K562 (cell line): ENCODE measurements around the gene FOXK2. TPM values are rescaled to one million over a fixed set of nuclear protein-coding genes. Genes with fewer than 3 reads are reported as not detected.

Experiments used
- CBFA2T3 ChIP-seq: fragments of 450-650 bp; IDR thresholded peaks from 2 replicates; pipeline ENCODE4 v1.6.1; 2017
- CSDE1 ChIP-seq, 2 experiments: fragments of 450-650 bp; IDR thresholded peaks; 2 replicates each; pipeline ENCODE4 v1.6.1; 2016; ENCODE audit warnings: mild to moderate bottlenecking in 1 of 2
- EHMT2 ChIP-seq: fragments of 450-650 bp; IDR thresholded peaks from 2 replicates; pipeline ENCODE4 v1.6.1; 2018; ENCODE audit warnings: antibody characterized with exemption
- FOXA3 ChIP-seq, 2 experiments: fragments of 450-650 bp in 1 of 2; sonication (generic) in 1 of 2; formaldehyde crosslinking; IDR thresholded peaks in 1 of 2; conservative IDR thresholded peaks in 1 of 2; 2 replicates each; pipeline versions ENCODE4 v1.4.0 to v1.8.0; 2020 to 2022; ENCODE audit warnings: mild to moderate bottlenecking in 2 of 2, missing genetic modification reagents in 1 of 2
- GABPA ChIP-seq: fragments of 200-800 bp; sonication (Bioruptor generic); conservative IDR thresholded peaks from 2 replicates; pipeline ENCODE4 v1.6.1; 2016; ENCODE audit warnings: low read depth, missing genetic modification characterization, missing compliant biosample characterization
- MAFG ChIP-seq: fragments of 450-650 bp; conservative IDR thresholded peaks from 2 replicates; pipeline ENCODE4 v1.6.1; 2016; ENCODE audit warnings: missing genetic modification characterization, missing compliant biosample characterization
- MEF2A ChIP-seq: IDR thresholded peaks from 2 replicates; pipeline ENCODE4 v1.6.1; 2011; ENCODE audit warnings: low read depth, mild to moderate bottlenecking, low read length, moderate library complexity; ENCODE audit not compliant: control insufficient read depth
- MEF2D ChIP-seq: conservative IDR thresholded peaks from 2 replicates; pipeline ENCODE4 v1.6.1; 2016; ENCODE audit warnings: low read depth, missing genetic modification characterization, missing compliant biosample characterization
- NRF1 ChIP-seq, 2 experiments: fragments of 450-650 bp; IDR thresholded peaks in 1 of 2; conservative IDR thresholded peaks in 1 of 2; 2 replicates each; pipeline ENCODE4 v1.6.1; 2014; ENCODE audit warnings: mild to moderate bottlenecking in 2 of 2
- PHF20 ChIP-seq: fragments of 450-650 bp; IDR thresholded peaks from 2 replicates; pipeline ENCODE4 v1.6.1; 2018; ENCODE audit not compliant: partially characterized antibody
- POLR2H ChIP-seq: IDR thresholded peaks from 2 replicates; pipeline ENCODE4 v1.6.1; 2016; ENCODE audit warnings: missing genetic modification characterization, low read depth, mild to moderate bottlenecking, control low read depth, missing compliant biosample characterization, moderate library complexity
- PPARD ChIP-seq: fragments of 250-450 bp; sonication (Bioruptor Pico); IDR thresholded peaks from 2 replicates; pipeline ENCODE4 v1.8.0; 2022; ENCODE audit warnings: inconsistent platforms, mild to moderate bottlenecking, moderate library complexity
- RBFOX2 ChIP-seq: fragments of 200-400 bp; formaldehyde crosslinking; IDR thresholded peaks from 2 replicates; pipeline ENCODE4 v1.6.1; 2017; ENCODE audit warnings: low read depth, mild to moderate bottlenecking, low read length, moderate library complexity
- SUPT5H ChIP-seq: fragments of 450-650 bp; IDR thresholded peaks from 2 replicates; pipeline ENCODE4 v1.6.1; 2016
- ZKSCAN3 ChIP-seq: fragments of 250-450 bp; sonication (Bioruptor Pico); IDR thresholded peaks from 2 replicates; pipeline ENCODE4 v1.4.0; 2020
- ZNF766 ChIP-seq: fragments of 200-800 bp; sonication (Bioruptor generic); conservative IDR thresholded peaks from 2 replicates; pipeline ENCODE4 v1.6.1; 2016; ENCODE audit warnings: missing genetic modification characterization, missing compliant biosample characterization
- polyA plus RNA-seq, 8 experiments: library from polyadenylated mRNA; depleted of rRNA in 4 of 8; stranded (reverse) in 5 of 8; unstranded in 3 of 8; fragments of >200 nt; fragmentation: Nextera tagmentation in 2 of 8; fragmentation: Illumina TruSeq in 1 of 8; extraction: Ambion mirVana in 2 of 8; extraction: Trizol in 1 of 8; gene quantifications; 2 replicates each; pipeline versions ENCODE4 v1.2.1 to v1.2.3, GENCODE V29; 2011 to 2014; ENCODE audit warnings: inconsistent platforms in 1 of 8, missing spikeins in 1 of 8
- total RNA-seq, 7 experiments: library from RNA; depleted of rRNA in 6 of 7; stranded (reverse); fragments of >200 nt in 6 of 7; fragmentation: Illumina TruSeq in 2 of 7; extraction: Trizol in 2 of 7; gene quantifications; 2 replicates each; pipeline versions ENCODE4 v1.2.1 to v1.2.3, GENCODE V29; 2011 to 2021; ENCODE audit warnings: low replicate concordance in 1 of 7
- TF ChIP-seq, protein P1 (sequence below): fragments of 250-450 bp; sonication (Bioruptor Pico); IDR thresholded peaks from 2 replicates; pipeline ENCODE4 v1.4.0; 2020; ENCODE audit warnings: mild to moderate bottlenecking, moderate library complexity, borderline replicate concordance
- TF ChIP-seq, protein P2 (sequence below): sonication (generic); formaldehyde crosslinking; IDR thresholded peaks from 2 replicates; pipeline ENCODE4 v1.9.0; 2022; ENCODE audit warnings: mild to moderate bottlenecking, missing genetic modification reagents

FOXK2 gene
- total and polyA plus RNA-seq, 9 of the 15 experiments (the other 6 are each of a cell fraction or from before 2014, with no cell fraction given) = 3.0 to 86.0 (median 44.1) TPM

DNA sequence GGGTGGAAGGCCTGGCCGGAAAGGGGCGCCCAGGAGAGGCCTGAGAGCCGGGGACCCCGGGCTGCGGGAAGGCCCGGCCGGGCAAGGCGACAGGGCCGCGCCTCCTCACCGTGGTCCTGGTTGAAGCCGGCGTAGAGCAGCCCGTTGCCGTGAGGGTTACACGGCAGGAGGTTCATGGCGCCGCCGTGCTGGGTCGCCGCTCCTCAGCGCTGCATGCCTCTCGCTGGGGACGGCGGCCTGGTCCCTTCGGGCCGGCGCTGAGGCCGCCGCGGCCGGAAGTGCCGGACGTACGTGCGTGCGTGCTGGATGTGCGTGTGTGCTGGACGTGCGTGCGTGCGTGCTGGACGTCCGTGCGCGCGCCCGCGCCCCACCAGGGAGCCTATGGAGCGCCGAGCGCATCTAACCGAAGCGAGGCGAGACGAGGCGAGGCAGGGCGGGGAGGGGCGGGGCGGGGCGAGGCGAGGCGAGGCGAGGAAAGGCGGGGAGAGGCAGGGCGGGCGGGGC, 128.7 kb downstream of the FOXK2 start, which contains the start of gene WDR45B (continued):
- TF ChIP-seq POLR2H (tag) (no peak), NRF1 (conservative IDR thresholded peaks at IDR 0.05 in 1 of 2, IDR thresholded peaks at IDR 0.05 in 1 of 2) (peak; percentile 84 to 88), EHMT2 (no peak), CSDE1 (IDR thresholded peaks at IDR 0.05) (no peak), GABPA (peak; percentile 87), PHF20 (peak; percentile 80), FOXA3 (CRISPR knock-in tag; conservative IDR thresholded peaks at IDR 0.05 in 1 of 2, IDR thresholded peaks at IDR 0.05 in 1 of 2) (no peak), ZNF766 (CRISPR knock-in tag) (peak; percentile 40; the same call in 1 of the 2 replicates), ZKSCAN3 (no peak), RBFOX2 (peak; percentile 88), PPARD (CRISPR knock-in tag) (no peak), SUPT5H (peak; percentile 88), MEF2D (no peak), CBFA2T3 (no peak), MEF2A (no peak), MAFG (tag) (no peak)
- TF ChIP-seq, protein P1, sequence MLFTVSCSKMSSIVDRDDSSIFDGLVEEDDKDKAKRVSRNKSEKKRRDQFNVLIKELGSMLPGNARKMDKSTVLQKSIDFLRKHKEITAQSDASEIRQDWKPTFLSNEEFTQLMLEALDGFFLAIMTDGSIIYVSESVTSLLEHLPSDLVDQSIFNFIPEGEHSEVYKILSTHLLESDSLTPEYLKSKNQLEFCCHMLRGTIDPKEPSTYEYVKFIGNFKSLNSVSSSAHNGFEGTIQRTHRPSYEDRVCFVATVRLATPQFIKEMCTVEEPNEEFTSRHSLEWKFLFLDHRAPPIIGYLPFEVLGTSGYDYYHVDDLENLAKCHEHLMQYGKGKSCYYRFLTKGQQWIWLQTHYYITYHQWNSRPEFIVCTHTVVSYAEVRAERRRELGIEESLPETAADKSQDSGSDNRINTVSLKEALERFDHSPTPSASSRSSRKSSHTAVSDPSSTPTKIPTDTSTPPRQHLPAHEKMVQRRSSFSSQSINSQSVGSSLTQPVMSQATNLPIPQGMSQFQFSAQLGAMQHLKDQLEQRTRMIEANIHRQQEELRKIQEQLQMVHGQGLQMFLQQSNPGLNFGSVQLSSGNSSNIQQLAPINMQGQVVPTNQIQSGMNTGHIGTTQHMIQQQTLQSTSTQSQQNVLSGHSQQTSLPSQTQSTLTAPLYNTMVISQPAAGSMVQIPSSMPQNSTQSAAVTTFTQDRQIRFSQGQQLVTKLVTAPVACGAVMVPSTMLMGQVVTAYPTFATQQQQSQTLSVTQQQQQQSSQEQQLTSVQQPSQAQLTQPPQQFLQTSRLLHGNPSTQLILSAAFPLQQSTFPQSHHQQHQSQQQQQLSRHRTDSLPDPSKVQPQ (CRISPR knock-in tag) = no peak
- TF ChIP-seq, protein P2, sequence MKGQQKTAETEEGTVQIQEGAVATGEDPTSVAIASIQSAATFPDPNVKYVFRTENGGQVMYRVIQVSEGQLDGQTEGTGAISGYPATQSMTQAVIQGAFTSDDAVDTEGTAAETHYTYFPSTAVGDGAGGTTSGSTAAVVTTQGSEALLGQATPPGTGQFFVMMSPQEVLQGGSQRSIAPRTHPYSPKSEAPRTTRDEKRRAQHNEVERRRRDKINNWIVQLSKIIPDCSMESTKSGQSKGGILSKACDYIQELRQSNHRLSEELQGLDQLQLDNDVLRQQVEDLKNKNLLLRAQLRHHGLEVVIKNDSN (CRISPR knock-in tag) = no peak
